H9 (cell line): ENCODE measurements around the gene OR4A5. TPM values are rescaled to one million over a fixed set of nuclear protein-coding genes. Genes with fewer than 3 reads are reported as not detected.

ENCODE experiments used
- total RNA-seq: library from RNA; stranded (reverse); gene quantifications from 2 replicates; pipeline ENCODE4 v1.2.1, GENCODE V29; 2021

OR4A5 gene
- total RNA-seq, 1 experiment from 2014 or later, result not detected

Other genes with a start within 250 kb of the OR4A5 start
- not detected in 2 replicates for gene OR4C46, start 102.8 kb upstream of the OR4A5 start, total RNA-seq